Stomach (tissue), 9 donors: ENCODE data around the gene ATP9B. TPM values are rescaled to one million over a fixed set of nuclear protein-coding genes. Genes with fewer than 3 reads are reported as not detected.
A peak's percentile ranks its signal among the peaks of the same experiment; 100 is the strongest.

Experiments
- DNase-seq, 2 donors: peaks; one replicate each; pipeline versions ENCODE4 v3.0.0 to v3.0.0-alpha.2; 2013 to 2019
- H3K27ac ChIP-seq, 5 donors: fragments of 200-600 bp in 4 of 5; sonication (generic) in 4 of 5; one replicate each; pipeline ENCODE4 v1.5.1; 2013 to 2019; ENCODE audit warnings: mild to moderate bottlenecking in 1 of 5, moderate library complexity in 1 of 5
- H3K27me3 ChIP-seq, 3 donors: fragments of 200-600 bp; sonication (generic); one replicate each; pipeline ENCODE4 v1.5.1; 2017 to 2019; ENCODE audit warnings: mixed run types in 1 of 3
- H3K36me3 ChIP-seq, 4 donors: fragments of 200-600 bp; sonication (generic); 1 replicate in 3 of 4; 2 replicates in 1 of 4; pipeline ENCODE4 v1.5.1; 2016 to 2019
- H3K4me1 ChIP-seq, 4 donors: fragments of 200-600 bp; sonication (generic); one replicate each; pipeline ENCODE4 v1.5.1; 2016 to 2019
- H3K4me3 ChIP-seq, 4 donors: fragments of 200-600 bp; sonication (generic) in 3 of 4; one replicate each; pipeline ENCODE4 v1.5.1; 2016 to 2019; ENCODE audit warnings: mild to moderate bottlenecking in 1 of 4
- H3K9me3 ChIP-seq, 4 donors: fragments of 200-600 bp; sonication (generic); one replicate each; pipeline ENCODE4 v1.5.1; 2016 to 2019
- CTCF ChIP-seq, 7 experiments: fragments of 450-650 bp in 4 of 7; fragments of 200-600 bp in 3 of 7; sonication (generic) in 3 of 7; IDR thresholded peaks; one replicate each; pipeline ENCODE4 v1.5.1; 2016 to 2019; ENCODE audit warnings: antibody characterized with exemption in 7 of 7, control low read depth in 2 of 7, mild to moderate bottlenecking in 1 of 7
- EP300 ChIP-seq: sonication (generic); formaldehyde crosslinking; IDR thresholded peaks from one replicate; pipeline ENCODE4 v1.6.1; 2017; ENCODE audit warnings: antibody characterized with exemption
- POLR2A ChIP-seq, 4 donors: fragments of 450-650 bp; IDR thresholded peaks; one replicate each; pipeline ENCODE4 v1.6.1; 2016; ENCODE audit warnings: antibody characterized with exemption in 4 of 4, control low read depth in 2 of 4, mild to moderate bottlenecking in 1 of 4, moderate library complexity in 1 of 4
- POLR2AphosphoS5 ChIP-seq, 3 donors: sonication (generic); formaldehyde crosslinking; IDR thresholded peaks; one replicate each; pipeline ENCODE4 v1.6.1; 2016; ENCODE audit warnings: antibody characterized with exemption in 3 of 3
- WGBS, 5 donors: extraction: QIAGEN DNeasy Blood & Tissue Kit in 3 of 5; methylation state at CpG; one replicate each; pipeline versions ENCODE4 v1.1.5 to v1.1.7; 2013 to 2018; 5-methylcytosine and 5-hydroxymethylcytosine counted together
- intact Hi-C: fragments of 100-400 bp; cut with DNase I; formaldehyde crosslinking; loops from one replicate; pipeline ENCODE4 v1.15.1; 2023; ENCODE audit warnings: low total_unique reads
- polyA plus RNA-seq, 3 donors: library from polyadenylated mRNA; stranded (reverse); fragments of 200-250 nt; gene quantifications; one replicate each; pipeline ENCODE4 v1.2.3, GENCODE V29; 2013
- total RNA-seq, 5 donors: library from RNA; depleted of rRNA; stranded (reverse); fragments of >200 nt; gene quantifications; one replicate each; pipeline versions ENCODE4 v1.1.0 to v1.2.3, GENCODE V29; 2014 to 2016
- donor health status: healthy with polysubstance abuse.
- donor health status: Bipolar disorder and iron deficiency.
- donor health status: healthy.

The ATP9B gene
- total and polyA plus RNA-seq, 8 donors: 10.6 to 128 (median 34.9) TPM

DNA sequence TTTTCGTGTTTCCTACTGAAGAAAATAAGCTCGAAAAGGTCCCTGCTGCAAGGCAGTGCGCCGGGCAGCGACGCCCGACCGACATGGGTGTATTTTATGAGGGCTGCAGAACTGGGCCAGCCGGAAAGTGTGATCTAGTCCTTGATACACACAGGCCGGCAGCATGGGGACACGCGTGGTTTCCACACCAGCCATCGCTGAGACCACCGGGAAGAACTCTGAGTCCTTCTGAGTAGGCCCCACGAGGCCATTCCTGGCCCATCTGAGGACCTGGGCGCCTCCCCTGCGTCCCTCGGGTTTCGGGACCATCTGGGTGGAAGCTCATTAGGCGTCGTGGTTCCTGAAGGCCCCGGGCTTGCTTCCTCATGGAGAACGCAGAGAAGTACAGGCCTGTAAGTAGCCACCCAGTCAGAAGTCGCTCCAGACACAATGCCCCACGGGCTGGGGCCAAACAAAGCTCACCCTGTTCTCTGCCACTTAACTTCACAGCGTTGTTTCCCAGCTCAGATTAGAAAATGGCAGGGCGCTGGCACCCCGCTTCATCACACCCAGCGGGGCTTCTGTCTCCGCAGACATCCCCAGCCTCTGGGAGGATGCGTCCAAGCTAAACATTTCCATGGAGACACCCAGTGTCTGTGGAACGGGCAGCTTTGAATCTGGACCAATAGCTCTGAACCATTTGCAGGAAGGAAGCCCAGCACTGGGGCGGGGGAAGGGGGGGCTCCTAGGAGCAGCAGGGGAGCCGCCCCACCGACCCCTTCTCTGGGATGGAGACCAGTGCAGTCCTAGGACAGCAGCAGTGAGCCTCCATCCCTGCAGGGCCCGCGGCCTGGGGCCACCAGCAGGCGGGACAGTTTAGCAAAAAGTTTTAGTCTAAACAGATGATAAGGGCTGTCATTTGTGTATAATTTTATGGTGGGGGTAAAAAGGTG is 328.9 kb downstream of the ATP9B start:
- Histone ChIP-seq H3K4me1 (peaks cover 44 to 84% (median 72%) of the 10 kb centered on the region in 4 donors), H3K36me3 (no peaks in the 10 kb centered on the region), H3K27ac (peak overlapping the region in 1 of 5 donors; percentile 67), H3K9me3 (no peaks in the 10 kb centered on the region), H3K4me3 (peak overlapping the region in 1 of 4 donors; percentile 59), H3K27me3 (peaks cover 0 to 69% (median 40%) of the 10 kb centered on the region in 3 donors)
- no peak for TF ChIP-seq POLR2A (IDR thresholded peaks at IDR 0.05)
- TF ChIP-seq CTCF (IDR thresholded peaks at IDR 0.05): no peak
- TF ChIP-seq EP300: no peak
- no peak for TF ChIP-seq POLR2AphosphoS5 (IDR thresholded peaks at IDR 0.05)
- WGBS, 5 donors: 53 to 86% (median 79%) methylated on average over 35 to 38 of the region's 38 CpGs
- no peak for DNase-seq
- intact Hi-C loops: no loop called here

GRCh38 chr18:79399275-79400081 is 330.3 kb downstream of the ATP9B start:
- no peaks in the 10 kb centered on the region for H3K9me3 ChIP-seq
- H3K4me1 ChIP-seq: peaks cover 37 to 86% (median 71%) of the 10 kb centered on the region in 4 donors
- H3K36me3 ChIP-seq: no peaks in the 10 kb centered on the region
- 15 to 39% (median 17%) methylated on average over 33 to 79 of the region's 79 CpGs for WGBS, 5 donors
- peaks cover 0 to 55% (median 30%) of the 10 kb centered on the region in 3 donors for H3K27me3 ChIP-seq
- no peak for DNase-seq
- H3K4me3 ChIP-seq: peak overlapping the region; percentile 62 to 84 (median 78)
- peak overlapping the region in 4 of 5 donors; percentile 71 to 91 (median 83) for H3K27ac ChIP-seq
- TF ChIP-seq POLR2A (IDR thresholded peaks at IDR 0.05) (no peak), CTCF (IDR thresholded peaks at IDR 0.05) (no peak), EP300 (no peak), POLR2AphosphoS5 (IDR thresholded peaks at IDR 0.05) (no peak)
- intact Hi-C loops: no loop called here

DNA sequence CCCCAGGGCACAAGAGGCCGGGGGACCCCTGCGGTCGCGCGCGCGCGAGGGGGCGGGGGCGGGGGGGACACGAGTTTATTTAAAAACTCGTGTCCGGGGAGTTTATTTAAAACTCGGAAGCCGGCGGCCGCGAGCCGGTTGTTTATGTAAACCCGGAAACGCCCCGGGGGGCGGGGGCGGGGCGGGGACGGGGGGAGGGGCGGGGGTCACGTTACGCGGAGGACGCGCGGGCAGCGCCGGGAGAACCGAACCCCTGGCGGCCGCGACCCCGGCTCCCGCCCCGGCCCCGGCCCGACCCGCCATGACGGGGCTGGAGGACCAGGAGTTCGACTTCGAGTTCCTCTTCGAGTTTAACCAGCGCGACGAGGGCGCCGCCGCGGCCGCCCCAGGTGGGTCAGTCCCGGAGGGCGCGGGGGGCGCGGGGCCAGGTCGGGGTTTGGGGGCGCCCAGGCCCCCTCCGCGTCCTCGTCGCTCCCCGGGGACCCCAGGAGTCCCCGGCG is 330.9 kb downstream of the ATP9B start:
- intact Hi-C loops: no loop called here
- 0 to 1% (median 1%) methylated on average over 2 to 71 of the region's 71 CpGs for WGBS, 5 donors
- Histone ChIP-seq H3K4me3 (peak overlapping the region; percentile 62 to 84 (median 78)), H3K27ac (peak overlapping the region; percentile 47 to 91 (median 82)), H3K9me3 (no peaks in the 10 kb centered on the region), H3K27me3 (peaks cover 0 to 48% (median 25%) of the 10 kb centered on the region in 3 donors), H3K4me1 (peaks cover 30 to 86% (median 66%) of the 10 kb centered on the region in 4 donors), H3K36me3 (no peaks in the 10 kb centered on the region)
- peak; percentile 71 to 72 for DNase-seq
- TF ChIP-seq POLR2AphosphoS5 (IDR thresholded peaks at IDR 0.05) (no peak), CTCF (IDR thresholded peaks at IDR 0.05) (no peak), POLR2A (IDR thresholded peaks at IDR 0.05) (no peak), EP300 (no peak)
